ENCODE results near the gene PPP1R9B.

Gene PPP1R9B

DNA sequence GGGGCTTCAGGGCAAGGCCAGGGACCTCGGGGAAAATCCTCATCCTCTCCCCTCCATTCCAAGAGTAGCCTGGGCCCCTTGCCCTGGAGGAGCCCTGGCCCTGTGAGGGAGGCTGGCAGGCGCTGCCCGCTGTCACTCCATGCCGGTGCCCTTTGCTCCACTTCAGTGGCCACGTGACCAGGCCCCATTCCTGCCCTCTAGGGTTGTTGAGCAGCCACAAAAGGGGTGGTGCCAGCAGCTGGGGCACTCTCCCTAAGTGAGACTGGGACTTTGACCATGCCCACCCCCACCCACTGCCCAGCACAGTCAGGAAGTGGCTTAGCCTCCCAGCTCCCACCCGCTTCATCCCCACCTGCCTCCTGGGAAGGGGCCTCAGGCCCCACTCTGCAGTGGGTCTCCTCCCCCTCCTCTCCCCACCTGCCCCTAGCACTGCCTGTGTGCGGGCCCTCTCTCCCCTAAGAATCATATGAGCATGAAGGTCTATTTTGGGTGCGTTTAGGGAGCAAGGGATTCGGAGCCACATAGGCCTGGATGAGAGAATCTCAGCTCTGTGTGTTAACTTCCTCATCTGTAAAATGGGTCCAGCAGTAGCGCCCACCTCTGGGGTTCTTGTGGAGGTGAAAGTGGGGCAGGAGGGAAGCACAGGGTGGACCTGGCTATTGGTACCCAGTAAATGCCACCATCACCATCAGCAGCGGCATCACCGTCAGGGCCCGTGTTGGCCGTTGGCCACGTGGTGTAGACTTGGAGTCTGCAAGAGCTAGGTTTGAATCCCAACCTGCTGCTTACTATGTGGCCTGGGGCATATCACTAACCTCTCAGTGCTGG is 48.1 kb downstream of the PPP1R9B start:
- Histone ChIP-seq H3K36me3 (ENCODE audit: control insufficient read depth in 5 of 5, insufficient read depth in 5 of 5, low read length in 5 of 5) (peaks cover 0 to 76% (median 57%) of the 10 kb centered on the region in 5 donors), H3K27ac (ENCODE audit: low read depth, low read length) (peak overlapping the region; percentile 91), H3K4me3 (ENCODE audit: low read depth in 1 of 5, low read length in 5 of 5) (peak overlapping the region in 1 of 5 donors; percentile 39)

DNA sequence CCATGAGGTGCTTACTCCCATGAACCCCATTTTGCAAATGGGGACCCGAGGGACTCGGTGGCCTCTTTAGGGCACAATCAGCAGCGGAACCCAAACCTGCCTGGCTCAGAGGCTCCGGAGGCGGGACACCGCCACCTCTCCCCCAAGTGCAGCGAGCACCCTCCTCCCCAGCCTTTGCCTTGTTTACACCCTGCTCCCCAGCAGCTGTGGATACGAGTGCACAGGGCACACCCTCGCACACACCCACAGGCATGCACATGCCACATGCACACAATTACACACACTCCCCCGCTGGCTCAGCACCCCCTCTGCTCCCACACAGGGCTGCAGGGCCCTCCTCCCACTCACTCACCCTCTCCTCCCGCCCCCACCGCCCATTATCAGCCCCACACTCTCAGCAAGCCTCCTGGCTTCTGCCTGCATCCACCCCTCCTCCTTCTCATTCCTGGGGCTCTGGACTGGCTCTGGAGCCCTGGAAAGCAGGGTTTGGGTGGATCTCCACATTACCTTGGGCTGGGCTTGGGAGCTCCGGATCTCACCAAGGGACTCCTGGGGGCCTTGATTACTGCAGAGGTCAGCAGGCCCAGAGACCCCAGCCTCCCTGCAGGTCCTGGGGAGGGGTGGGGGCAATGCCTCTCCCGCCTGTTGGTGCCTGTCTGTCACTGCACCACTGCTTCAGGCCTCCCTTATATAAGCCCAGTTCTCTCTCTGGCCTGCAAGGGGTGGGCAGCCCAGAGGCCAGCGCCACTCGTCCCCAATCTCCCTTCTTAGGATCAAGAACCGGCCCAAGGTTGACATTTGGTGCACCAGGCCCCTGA is 48.9 kb downstream of the PPP1R9B start:
- H3K4me1 ChIP-seq (ENCODE audit: control insufficient read depth in 5 of 5, insufficient read depth in 5 of 5, low read length in 5 of 5) = peaks cover 18 to 74% (median 71%) of the 10 kb centered on the region in 5 donors
- peaks cover 0 to 73% (median 55%) of the 10 kb centered on the region in 5 donors for H3K36me3 ChIP-seq (ENCODE audit: control insufficient read depth in 5 of 5, insufficient read depth in 5 of 5, low read length in 5 of 5)

More for the DNA sequence above, 48.1 kb downstream of the PPP1R9B start:
- Histone ChIP-seq H3K4me1 (ENCODE audit: control insufficient read depth in 5 of 5, insufficient read depth in 5 of 5, low read length in 5 of 5) (peaks cover 15 to 66% (median 63%) of the 10 kb centered on the region in 5 donors), H3K9ac (ENCODE audit: low read length in 5 of 5) (peak overlapping the region in 3 of 5 donors; percentile 17 to 38 (median 27)), H3K9me3 (ENCODE audit: control insufficient read depth in 5 of 5, low read length in 5 of 5) (no peaks in the 10 kb centered on the region), H3K27me3 (ENCODE audit: control insufficient read depth in 5 of 5, insufficient read depth in 4 of 5, low read length in 5 of 5) (no peaks in the 10 kb centered on the region)

DNA sequence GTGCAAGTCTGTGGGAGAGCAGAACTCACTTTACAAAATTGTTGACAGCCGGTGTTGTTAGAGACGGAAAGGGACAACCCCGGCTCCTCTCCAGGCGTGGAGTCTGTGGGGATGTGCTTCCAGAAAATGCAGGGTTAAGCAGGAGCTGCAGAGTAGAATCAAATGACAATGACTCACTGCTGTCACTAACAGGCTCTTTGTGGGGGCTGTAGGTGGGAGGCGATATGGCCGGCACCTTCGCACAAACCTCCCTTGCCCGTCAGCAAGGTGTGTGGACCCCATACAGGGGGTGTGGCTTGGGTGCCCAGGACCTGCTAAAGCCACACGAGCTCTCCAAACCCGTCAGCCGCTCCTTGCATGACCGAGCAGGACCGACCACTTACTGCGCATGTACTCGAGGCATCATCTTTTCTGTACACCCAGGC is 49.5 kb downstream of the PPP1R9B start:
- peak overlapping the region; percentile 91 for H3K27ac ChIP-seq (ENCODE audit: low read depth, low read length)
- H3K36me3 ChIP-seq (ENCODE audit: control insufficient read depth in 5 of 5, insufficient read depth in 5 of 5, low read length in 5 of 5) = peaks cover 0 to 70% (median 52%) of the 10 kb centered on the region in 5 donors
- no peaks in the 10 kb centered on the region for H3K27me3 ChIP-seq (ENCODE audit: control insufficient read depth in 5 of 5, insufficient read depth in 4 of 5, low read length in 5 of 5)
- H3K9ac ChIP-seq (ENCODE audit: low read length in 5 of 5) = peak overlapping the region in 2 of 5 donors; percentile 38 to 59
- no peaks in the 10 kb centered on the region for H3K9me3 ChIP-seq (ENCODE audit: control insufficient read depth in 5 of 5, low read length in 5 of 5)
- peaks cover 18 to 80% (median 77%) of the 10 kb centered on the region in 5 donors for H3K4me1 ChIP-seq (ENCODE audit: control insufficient read depth in 5 of 5, insufficient read depth in 5 of 5, low read length in 5 of 5)
- peak overlapping the region in 3 of 5 donors; percentile 6 to 36 (median 29) for H3K4me3 ChIP-seq (ENCODE audit: low read depth in 1 of 5, low read length in 5 of 5)

More for the DNA sequence above, 48.9 kb downstream of the PPP1R9B start:
- H3K4me3 ChIP-seq (ENCODE audit: low read depth in 1 of 5, low read length in 5 of 5) = peak overlapping the region in 2 of 5 donors; percentile 6 to 36
- no peaks in the 10 kb centered on the region for H3K9me3 ChIP-seq (ENCODE audit: control insufficient read depth in 5 of 5, low read length in 5 of 5)
- H3K27me3 ChIP-seq (ENCODE audit: control insufficient read depth in 5 of 5, insufficient read depth in 4 of 5, low read length in 5 of 5) = no peaks in the 10 kb centered on the region
- H3K9ac ChIP-seq (ENCODE audit: low read length in 5 of 5) = peak overlapping the region in 4 of 5 donors; percentile 16 to 59 (median 22)
- peak overlapping the region; percentile 91 for H3K27ac ChIP-seq (ENCODE audit: low read depth, low read length)

DNA sequence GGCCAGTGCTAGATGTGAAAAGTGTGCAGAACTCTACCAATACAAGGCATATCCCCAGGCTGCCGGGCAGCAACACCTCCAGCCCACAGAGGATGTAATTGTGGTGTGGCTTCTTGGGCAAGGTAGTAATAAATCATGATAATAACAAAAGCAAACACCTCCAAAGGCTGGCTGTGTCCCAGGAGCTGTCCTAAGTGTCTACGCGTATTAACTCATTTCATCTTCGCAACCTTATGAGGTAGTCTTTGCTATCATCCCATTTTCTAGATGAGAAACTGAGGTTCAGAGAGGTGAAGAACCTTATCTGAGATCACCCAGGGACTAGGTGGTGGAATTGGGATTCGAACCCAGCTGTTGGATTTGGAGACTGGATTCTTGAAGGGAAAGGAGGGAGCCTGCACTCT is 50.0 kb downstream of the PPP1R9B start:
- H3K27me3 ChIP-seq (ENCODE audit: control insufficient read depth in 5 of 5, insufficient read depth in 4 of 5, low read length in 5 of 5) = no peaks in the 10 kb centered on the region
- peaks cover 18 to 85% (median 82%) of the 10 kb centered on the region in 5 donors for H3K4me1 ChIP-seq (ENCODE audit: control insufficient read depth in 5 of 5, insufficient read depth in 5 of 5, low read length in 5 of 5)
- H3K9me3 ChIP-seq (ENCODE audit: control insufficient read depth in 5 of 5, low read length in 5 of 5) = no peaks in the 10 kb centered on the region
- peak overlapping the region; percentile 91 for H3K27ac ChIP-seq (ENCODE audit: low read depth, low read length)
- H3K4me3 ChIP-seq (ENCODE audit: low read depth in 1 of 5, low read length in 5 of 5) = no peak overlapping the region
- H3K36me3 ChIP-seq (ENCODE audit: control insufficient read depth in 5 of 5, insufficient read depth in 5 of 5, low read length in 5 of 5) = peaks cover 0 to 66% (median 48%) of the 10 kb centered on the region in 5 donors
- H3K9ac ChIP-seq (ENCODE audit: low read length in 5 of 5) = peak overlapping the region in 4 of 5 donors; percentile 4 to 59 (median 36)

DNA sequence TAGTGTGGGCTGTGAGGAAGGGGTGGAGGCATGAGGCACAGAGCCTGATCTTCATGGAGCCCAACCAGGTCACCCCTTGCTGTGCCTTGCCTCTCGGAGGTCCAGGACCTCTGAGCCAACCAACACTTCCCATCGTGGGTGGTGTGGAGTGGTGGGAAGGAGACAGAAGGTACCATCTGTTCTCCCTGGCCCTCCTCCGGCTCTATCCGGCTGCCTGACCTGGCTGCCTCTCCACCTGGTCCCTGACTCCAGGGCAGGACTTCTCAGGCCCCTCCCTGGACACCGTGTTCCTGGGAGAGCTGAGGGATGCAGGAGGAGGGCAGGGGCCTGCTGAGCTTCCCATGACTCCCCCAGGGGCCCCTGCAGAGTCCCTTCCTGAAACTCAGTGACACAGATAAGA is 51.5 kb downstream of the PPP1R9B start:
- Histone ChIP-seq H3K27me3 (ENCODE audit: control insufficient read depth in 5 of 5, insufficient read depth in 4 of 5, low read length in 5 of 5) (no peaks in the 10 kb centered on the region), H3K9me3 (ENCODE audit: control insufficient read depth in 5 of 5, low read length in 5 of 5) (no peaks in the 10 kb centered on the region), H3K4me1 (ENCODE audit: control insufficient read depth in 5 of 5, insufficient read depth in 5 of 5, low read length in 5 of 5) (peaks cover 18 to 90% (median 89%) of the 10 kb centered on the region in 5 donors), H3K27ac (ENCODE audit: low read depth, low read length) (peak overlapping the region; percentile 89), H3K4me3 (ENCODE audit: low read depth in 1 of 5, low read length in 5 of 5) (no peak overlapping the region), H3K36me3 (ENCODE audit: control insufficient read depth in 5 of 5, insufficient read depth in 5 of 5, low read length in 5 of 5) (peaks cover 0 to 53% (median 41%) of the 10 kb centered on the region in 5 donors), H3K9ac (ENCODE audit: low read length in 5 of 5) (peak overlapping the region in 1 of 5 donors; percentile 21)

DNA sequence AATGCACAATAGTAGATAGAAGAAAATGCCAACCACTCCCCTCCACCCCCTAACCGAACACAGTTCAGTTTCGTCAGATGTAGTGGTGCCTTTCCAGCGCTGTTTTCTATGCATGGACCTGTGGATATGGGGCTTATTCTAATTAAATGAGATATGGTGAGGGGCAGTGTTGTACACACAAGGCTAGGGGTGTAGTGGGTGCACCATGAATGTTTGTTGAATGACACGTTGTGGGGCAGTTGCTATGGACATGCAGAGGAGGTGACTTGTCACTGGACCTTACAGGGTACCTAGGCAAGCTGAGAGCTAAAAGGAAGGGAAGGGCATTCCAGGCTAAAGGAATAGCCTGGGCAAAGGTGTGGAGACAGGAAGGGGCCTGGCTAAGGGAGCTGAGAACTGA is 51.9 kb downstream of the PPP1R9B start:
- Histone ChIP-seq H3K36me3 (ENCODE audit: control insufficient read depth in 5 of 5, insufficient read depth in 5 of 5, low read length in 5 of 5) (peaks cover 0 to 49% (median 38%) of the 10 kb centered on the region in 5 donors), H3K27me3 (ENCODE audit: control insufficient read depth in 5 of 5, insufficient read depth in 4 of 5, low read length in 5 of 5) (no peaks in the 10 kb centered on the region), H3K4me3 (ENCODE audit: low read depth in 1 of 5, low read length in 5 of 5) (no peak overlapping the region), H3K9ac (ENCODE audit: low read length in 5 of 5) (peak overlapping the region in 2 of 5 donors; percentile 21 to 27), H3K9me3 (ENCODE audit: control insufficient read depth in 5 of 5, low read length in 5 of 5) (no peaks in the 10 kb centered on the region), H3K4me1 (ENCODE audit: control insufficient read depth in 5 of 5, insufficient read depth in 5 of 5, low read length in 5 of 5) (peaks cover 18 to 86% (median 84%) of the 10 kb centered on the region in 5 donors), H3K27ac (ENCODE audit: low read depth, low read length) (peak overlapping the region; percentile 89)

DNA sequence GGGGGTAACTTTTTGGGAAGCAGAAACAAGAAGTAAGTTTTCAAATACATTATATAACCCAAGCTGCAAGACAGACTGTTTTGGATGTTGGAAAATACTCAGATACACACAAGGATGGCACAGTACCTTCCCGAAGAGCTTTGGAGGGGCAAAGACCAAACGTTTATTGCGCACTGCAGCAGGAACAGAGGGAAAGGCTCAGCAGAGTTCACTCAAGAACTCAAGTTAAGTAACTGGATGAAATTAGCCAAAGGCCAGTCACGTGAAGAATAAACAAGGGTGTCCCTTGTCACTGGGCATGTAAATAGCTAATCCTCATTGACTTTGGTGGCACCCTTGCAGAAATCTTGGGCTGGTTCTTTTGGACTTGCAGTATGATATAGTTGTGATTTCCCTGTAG is 52.6 kb downstream of the PPP1R9B start:
- peaks cover 0 to 45% (median 38%) of the 10 kb centered on the region in 5 donors for H3K36me3 ChIP-seq (ENCODE audit: control insufficient read depth in 5 of 5, insufficient read depth in 5 of 5, low read length in 5 of 5)
- no peak overlapping the region for H3K9ac ChIP-seq (ENCODE audit: low read length in 5 of 5)
- H3K9me3 ChIP-seq (ENCODE audit: control insufficient read depth in 5 of 5, low read length in 5 of 5) = no peaks in the 10 kb centered on the region
- H3K27me3 ChIP-seq (ENCODE audit: control insufficient read depth in 5 of 5, insufficient read depth in 4 of 5, low read length in 5 of 5) = no peaks in the 10 kb centered on the region
- peak overlapping the region; percentile 89 for H3K27ac ChIP-seq (ENCODE audit: low read depth, low read length)
- peaks cover 17 to 80% (median 78%) of the 10 kb centered on the region in 5 donors for H3K4me1 ChIP-seq (ENCODE audit: control insufficient read depth in 5 of 5, insufficient read depth in 5 of 5, low read length in 5 of 5)
- no peak overlapping the region for H3K4me3 ChIP-seq (ENCODE audit: low read depth in 1 of 5, low read length in 5 of 5)

DNA sequence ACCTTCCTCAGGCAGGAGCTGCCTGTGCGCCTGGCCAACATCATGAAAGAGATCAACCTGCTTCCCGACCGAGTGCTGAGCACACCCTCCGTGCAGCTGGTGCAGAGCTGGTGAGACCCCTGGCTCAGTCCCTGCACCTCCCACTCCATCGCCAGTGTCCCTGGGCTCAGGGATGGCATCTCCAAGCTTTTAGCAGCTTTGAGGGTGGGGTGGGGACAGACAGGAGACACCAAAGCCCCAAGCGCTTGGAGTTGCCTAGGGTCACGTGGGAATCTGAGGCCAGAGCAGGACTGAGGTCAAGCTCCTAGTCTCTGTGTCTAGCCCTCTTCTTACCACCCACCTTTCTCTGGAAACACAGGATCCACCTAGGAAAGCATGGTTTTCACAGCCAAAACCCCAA is 53.0 kb downstream of the PPP1R9B start:
- H3K4me1 ChIP-seq (ENCODE audit: control insufficient read depth in 5 of 5, insufficient read depth in 5 of 5, low read length in 5 of 5) = peaks cover 15 to 75% (median 73%) of the 10 kb centered on the region in 5 donors
- H3K9ac ChIP-seq (ENCODE audit: low read length in 5 of 5) = peak overlapping the region in 4 of 5 donors; percentile 38 to 90 (median 88)
- peak overlapping the region in 1 of 5 donors; percentile 22 for H3K4me3 ChIP-seq (ENCODE audit: low read depth in 1 of 5, low read length in 5 of 5)
- no peaks in the 10 kb centered on the region for H3K9me3 ChIP-seq (ENCODE audit: control insufficient read depth in 5 of 5, low read length in 5 of 5)
- no peaks in the 10 kb centered on the region for H3K27me3 ChIP-seq (ENCODE audit: control insufficient read depth in 5 of 5, insufficient read depth in 4 of 5, low read length in 5 of 5)
- peaks cover 0 to 45% (median 38%) of the 10 kb centered on the region in 5 donors for H3K36me3 ChIP-seq (ENCODE audit: control insufficient read depth in 5 of 5, insufficient read depth in 5 of 5, low read length in 5 of 5)
- peak overlapping the region; percentile 89 for H3K27ac ChIP-seq (ENCODE audit: low read depth, low read length)

DNA sequence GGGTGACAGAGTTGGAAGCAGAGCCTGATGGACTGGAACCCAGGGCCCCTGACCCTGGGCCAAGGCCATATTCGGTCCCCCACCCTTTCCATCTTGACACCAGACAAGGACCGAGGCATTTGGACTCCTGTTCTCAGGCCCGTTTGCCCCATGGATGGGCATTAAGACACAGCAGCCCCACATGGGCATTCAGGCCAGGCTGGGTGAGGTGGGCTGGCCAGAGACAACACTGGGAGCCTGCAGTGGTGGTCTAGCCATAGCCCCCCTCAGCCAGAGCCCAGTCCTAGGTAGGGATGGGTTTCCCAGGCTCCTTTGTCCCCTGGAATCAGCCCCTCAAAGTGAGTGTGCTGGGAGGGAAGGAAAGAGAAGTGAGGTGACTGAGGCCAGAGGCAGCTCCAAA is 53.7 kb downstream of the PPP1R9B start:
- H3K4me3 ChIP-seq (ENCODE audit: low read depth in 1 of 5, low read length in 5 of 5) = peak overlapping the region; percentile 67 to 90 (median 86)
- H3K27ac ChIP-seq (ENCODE audit: low read depth, low read length) = peak overlapping the region; percentile 89
- peaks cover 15 to 68% (median 66%) of the 10 kb centered on the region in 5 donors for H3K4me1 ChIP-seq (ENCODE audit: control insufficient read depth in 5 of 5, insufficient read depth in 5 of 5, low read length in 5 of 5)
- no peaks in the 10 kb centered on the region for H3K27me3 ChIP-seq (ENCODE audit: control insufficient read depth in 5 of 5, insufficient read depth in 4 of 5, low read length in 5 of 5)
- peak overlapping the region; percentile 38 to 90 (median 88) for H3K9ac ChIP-seq (ENCODE audit: low read length in 5 of 5)
- peaks cover 0 to 45% (median 38%) of the 10 kb centered on the region in 5 donors for H3K36me3 ChIP-seq (ENCODE audit: control insufficient read depth in 5 of 5, insufficient read depth in 5 of 5, low read length in 5 of 5)
- H3K9me3 ChIP-seq (ENCODE audit: control insufficient read depth in 5 of 5, low read length in 5 of 5) = no peaks in the 10 kb centered on the region

Measured in subcutaneous abdominal adipose tissue (tissue), 5 donors.